ENCODE measurements around the gene ANGPTL4.

The ANGPTL4 gene

GRCh38 chr19:8421484-8422461 lies 57.8 kb downstream of the ANGPTL4 start:
- no peak for DNase-seq

GRCh38 chr19:8423817-8424223 lies 59.9 kb downstream of the ANGPTL4 start:
- no peak for DNase-seq

All from NCI-H1436 treated with DMSO at 0.1 percent for 48 hours (cell line).